AG04449 (cell line): Measurements from ENCODE around the gene NACA2.

Source experiments
- CTCF ChIA-PET: fragments of 350-600 bp; formaldehyde crosslinking; extraction: SDS; loops from one replicate; lab custom pipeline; 2021; ENCODE audit warnings: antibody characterized with exemption; lab: Yijun Ruan, JAX
- POLR2A ChIA-PET: fragments of 400-600, 350-600 bp; formaldehyde crosslinking; extraction: SDS; loops from one replicate; lab custom pipeline; 2020; ENCODE audit warnings: antibody characterized with exemption, inconsistent platforms; lab: Yijun Ruan, JAX
- DNase-seq: peaks from one replicate; pipeline ENCODE4 v3.0.0-alpha.2; 2010; ENCODE audit warnings: low read depth, low spot score
- H3K4me3 ChIP-seq: 2 replicates; pipeline ENCODE4 v1.5.1; 2011; ENCODE audit warnings: low read depth, mild to moderate bottlenecking, control low read depth, low read length
- TF ChIP-seq, protein P1 (sequence below): IDR thresholded peaks from one replicate; pipeline ENCODE4 v1.5.1; 2011; ENCODE audit warnings: mild to moderate bottlenecking, moderate library complexity, low read length, control low read depth, inconsistent platforms; ENCODE audit not compliant: insufficient read depth; ENCODE audit errors: missing control alignments

NACA2 gene

GRCh38 chr17:61584266-61584665, 6.8 kb downstream of the NACA2 start:
- no peak for DNase-seq
- H3K4me3 ChIP-seq: no peak overlapping the region
- ChIA-PET CTCF (interaction anchor here (0.8 to 7.2 kb wide), 5 partner anchors 9 to 252 kb away, joined by 3 to 120 read pairs (median 9); no protein-coding TSS in a partner anchor), POLR2A (no interaction called here)
- TF ChIP-seq, protein P1, sequence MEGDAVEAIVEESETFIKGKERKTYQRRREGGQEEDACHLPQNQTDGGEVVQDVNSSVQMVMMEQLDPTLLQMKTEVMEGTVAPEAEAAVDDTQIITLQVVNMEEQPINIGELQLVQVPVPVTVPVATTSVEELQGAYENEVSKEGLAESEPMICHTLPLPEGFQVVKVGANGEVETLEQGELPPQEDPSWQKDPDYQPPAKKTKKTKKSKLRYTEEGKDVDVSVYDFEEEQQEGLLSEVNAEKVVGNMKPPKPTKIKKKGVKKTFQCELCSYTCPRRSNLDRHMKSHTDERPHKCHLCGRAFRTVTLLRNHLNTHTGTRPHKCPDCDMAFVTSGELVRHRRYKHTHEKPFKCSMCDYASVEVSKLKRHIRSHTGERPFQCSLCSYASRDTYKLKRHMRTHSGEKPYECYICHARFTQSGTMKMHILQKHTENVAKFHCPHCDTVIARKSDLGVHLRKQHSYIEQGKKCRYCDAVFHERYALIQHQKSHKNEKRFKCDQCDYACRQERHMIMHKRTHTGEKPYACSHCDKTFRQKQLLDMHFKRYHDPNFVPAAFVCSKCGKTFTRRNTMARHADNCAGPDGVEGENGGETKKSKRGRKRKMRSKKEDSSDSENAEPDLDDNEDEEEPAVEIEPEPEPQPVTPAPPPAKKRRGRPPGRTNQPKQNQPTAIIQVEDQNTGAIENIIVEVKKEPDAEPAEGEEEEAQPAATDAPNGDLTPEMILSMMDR: no peak

- TF ChIP-seq, protein P1: no peak
- ChIA-PET POLR2A (interaction anchor here (1.1 kb wide), 1 partner anchor 175 kb away, joined by 3 read pairs; no protein-coding TSS in a partner anchor), CTCF (interaction anchor here (0.7 to 7.2 kb wide), 12 partner anchors 8 to 259 kb away, joined by 3 to 120 read pairs (median 3); no protein-coding TSS in a partner anchor)
- no peak for DNase-seq
- no peak overlapping the region for H3K4me3 ChIP-seq
Measured at GRCh38 chr17:61583660-61584264, 7.3 kb downstream of the NACA2 start.

GRCh38 chr17:61583242-61583641, 7.8 kb downstream of the NACA2 start:
- TF ChIP-seq, protein P1: peak; percentile 25
- DNase-seq: peak; percentile 16
- POLR2A ChIA-PET: interaction anchor here (1.1 kb wide), 1 partner anchor 174 kb away, joined by 3 read pairs; no protein-coding TSS in a partner anchor
- H3K4me3 ChIP-seq: no peak overlapping the region
- CTCF ChIA-PET: interaction anchor here (0.7 to 7.2 kb wide), 13 partner anchors 8 to 269 kb away, joined by 3 to 120 read pairs (median 3); no protein-coding TSS in a partner anchor

GRCh38 chr17:61582593-61582992, 8.4 kb downstream of the NACA2 start:
- POLR2A ChIA-PET: interaction anchor here (1.1 kb wide), 1 partner anchor 173 kb away, joined by 3 read pairs; no protein-coding TSS in a partner anchor
- CTCF ChIA-PET: interaction anchor here (0.7 to 7.2 kb wide), 8 partner anchors 7 to 269 kb away, joined by 3 to 120 read pairs (median 5); no protein-coding TSS in a partner anchor
- no peak overlapping the region for H3K4me3 ChIP-seq
- DNase-seq: no peak
- TF ChIP-seq, protein P1: no peak

DNA sequence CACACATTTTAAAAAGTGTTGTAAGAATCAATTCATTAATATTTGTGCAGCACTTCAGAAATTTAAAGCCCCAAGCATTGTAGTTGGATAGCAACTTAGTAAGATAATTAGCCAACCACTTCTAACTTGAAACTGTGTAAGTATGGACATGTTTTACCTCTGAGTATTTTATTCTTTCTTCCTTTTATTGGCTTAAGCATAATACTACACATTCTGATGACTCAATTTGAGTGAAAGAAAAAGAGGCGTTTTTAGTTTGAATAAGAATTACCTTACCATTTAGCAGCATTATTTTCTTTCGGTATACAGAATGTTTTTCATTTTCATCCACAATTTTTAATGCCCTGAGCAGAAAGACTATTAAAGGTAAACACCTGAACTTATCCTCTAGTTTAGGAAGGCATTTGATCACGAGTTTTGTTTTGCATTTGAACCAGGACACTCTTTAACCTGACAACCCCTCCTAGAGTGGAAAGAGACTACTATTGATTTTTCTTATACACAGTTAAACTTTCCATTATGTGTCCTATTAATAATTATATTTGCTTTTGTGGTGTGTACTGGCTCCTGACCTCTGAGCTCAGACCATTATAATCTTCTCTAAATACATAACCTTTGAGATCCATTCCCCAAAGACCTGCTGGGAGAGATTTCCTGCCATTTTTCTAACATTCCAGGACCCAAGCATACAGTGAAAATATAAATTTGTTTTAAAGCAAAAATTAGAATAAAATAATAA, 9.2 kb downstream of the NACA2 start:
- H3K4me3 ChIP-seq: no peak overlapping the region
- DNase-seq: no peak
- POLR2A ChIA-PET: no interaction called here
- TF ChIP-seq, protein P1: no peak
- CTCF ChIA-PET: interaction anchor here (1.3 to 5.6 kb wide), 3 partner anchors 165 to 270 kb away, joined by 3 to 120 read pairs (median 10); no protein-coding TSS in a partner anchor

- TF ChIP-seq, protein P1: no peak
- ChIA-PET CTCF (interaction anchor here (0.9 to 5.6 kb wide), 3 partner anchors 21 to 609 kb away, joined by 3 to 120 read pairs (median 5); no protein-coding TSS in a partner anchor), POLR2A (no interaction called here)
- H3K4me3 ChIP-seq: no peak overlapping the region
- DNase-seq: no peak
Measured at GRCh38 chr17:61580502-61580901, 10.5 kb downstream of the NACA2 start.
